ENCODE measurements around the gene FBN3.

GRCh38 chr19:8075158-8076074 is 74.0 kb downstream of the FBN3 start:
- no peak for TF ChIP-seq GATA2 (IDR thresholded peaks at IDR 0.05; ENCODE audit: low read depth, low read length)
- TF ChIP-seq GATA3 (IDR thresholded peaks at IDR 0.05; ENCODE audit: low read depth, low read length) = no peak

All from SH-SY5Y (cell line).